Stimulated activated CD8-positive, alpha-beta memory T cell treated with anti-CD3 and anti-CD28 coated beads, Interleukin-15, amount 100 ng/mL, for 24 hours (primary cell): Measurements from ENCODE around the gene KRTAP20-1.

Source experiments
- DNase-seq: peaks from one replicate; pipeline ENCODE4 v3.0.0-alpha.2; 2020; ENCODE audit warnings: low read depth

KRTAP20-1 gene

GRCh38 chr21:30616125-30616524, at the start of gene KRTAP20-1:
TSS of gene KRTAP20-1 (plus strand) at chr21:30616425. CDS start at chr21:30616455, 30 bp downstream.
- no peak for DNase-seq

- no peak for DNase-seq
Measured at GRCh38 chr21:30567617-30568016, 48.6 kb upstream of the KRTAP20-1 start.

- no peak for DNase-seq
Measured at GRCh38 chr21:30577766-30578165, 38.5 kb upstream of the KRTAP20-1 start.

GRCh38 chr21:30579346-30579745, 36.9 kb upstream of the KRTAP20-1 start:
- DNase-seq, result no peak

GRCh38 chr21:30580132-30580531, 36.1 kb upstream of the KRTAP20-1 start:
- no peak for DNase-seq

- DNase-seq, result no peak
Measured at GRCh38 chr21:30582870-30583269, 33.4 kb upstream of the KRTAP20-1 start.

- DNase-seq, result no peak
Measured at GRCh38 chr21:30590297-30590696, 25.9 kb upstream of the KRTAP20-1 start, which contains the start of gene KRTAP22-2. TSS of gene KRTAP22-2 (minus strand) at chr21:30590397.

- DNase-seq, result no peak
Measured at GRCh38 chr21:30592140-30592539, 24.1 kb upstream of the KRTAP20-1 start, which contains the start of gene KRTAP6-3. TSS of gene KRTAP6-3 (plus strand) at chr21:30592440. CDS start at chr21:30592446, 6 bp downstream.

GRCh38 chr21:30598802-30599201, 17.4 kb upstream of the KRTAP20-1 start, which contains the start of gene KRTAP6-2:
TSS of gene KRTAP6-2 (minus strand) at chr21:30598902. CDS start at chr21:30598874, 28 bp downstream.
- DNase-seq, result no peak

- no peak for DNase-seq
Measured at GRCh38 chr21:30600787-30601186, 15.4 kb upstream of the KRTAP20-1 start, which contains the start of gene KRTAP22-1. TSS of gene KRTAP22-1 (plus strand) at chr21:30601087.

GRCh38 chr21:30605968-30606367, 10.3 kb upstream of the KRTAP20-1 start:
- DNase-seq, result no peak

- no peak for DNase-seq
Measured at GRCh38 chr21:30612132-30612531, 4.1 kb upstream of the KRTAP20-1 start.

- no peak for DNase-seq
Measured at GRCh38 chr21:30613836-30614235, 2.4 kb upstream of the KRTAP20-1 start, which contains the start of gene KRTAP6-1. TSS of gene KRTAP6-1 (minus strand) at chr21:30613930. CDS start at chr21:30613904, 26 bp downstream.

- no peak for DNase-seq
Measured at GRCh38 chr21:30615199-30615598, 1.0 kb upstream of the KRTAP20-1 start.

- DNase-seq, result no peak
Measured at GRCh38 chr21:30620080-30620479, 3.9 kb downstream of the KRTAP20-1 start.

GRCh38 chr21:30620522-30620921, 4.3 kb downstream of the KRTAP20-1 start, which contains the start of gene KRTAP20-4:
TSS of gene KRTAP20-4 (plus strand) at chr21:30620627.
- DNase-seq, result no peak

- DNase-seq, result no peak
Measured at GRCh38 chr21:30623362-30623761, 7.1 kb downstream of the KRTAP20-1 start.

GRCh38 chr21:30625449-30626165, 9.4 kb downstream of the KRTAP20-1 start:
- DNase-seq, result no peak

- no peak for DNase-seq
Measured at GRCh38 chr21:30628109-30628508, 11.9 kb downstream of the KRTAP20-1 start.

GRCh38 chr21:30629200-30629599, 13.0 kb downstream of the KRTAP20-1 start:
- no peak for DNase-seq

GRCh38 chr21:30634906-30635305, 18.7 kb downstream of the KRTAP20-1 start, which contains the start of gene KRTAP20-2:
TSS of gene KRTAP20-2 (plus strand) at chr21:30635206. CDS start at chr21:30635264, 58 bp downstream.
- no peak for DNase-seq

- no peak for DNase-seq
Measured at GRCh38 chr21:30638686-30639085, 22.5 kb downstream of the KRTAP20-1 start.

- DNase-seq, result no peak
Measured at GRCh38 chr21:30642564-30642963, 26.3 kb downstream of the KRTAP20-1 start, which contains the start of gene KRTAP20-3. TSS of gene KRTAP20-3 (plus strand) at chr21:30642864.
